H1 (cell line): ENCODE measurements around the gene GNL2. TPM values are rescaled to one million over a fixed set of nuclear protein-coding genes. Genes with fewer than 3 reads are reported as not detected.

Experiments
- CEBPB ChIP-seq: IDR thresholded peaks from 2 replicates; pipeline ENCODE4 v1.6.1; 2012; ENCODE audit warnings: low read depth, low read length
- KDM1A ChIP-seq: fragments of 200-600, 300-600 bp; sonication (generic); IDR thresholded peaks from 2 replicates; pipeline ENCODE4 v1.7.1; 2016; ENCODE audit warnings: mild to moderate bottlenecking, low read length, borderline replicate concordance
- RFX5 ChIP-seq: IDR thresholded peaks from 2 replicates; pipeline ENCODE4 v1.6.1; 2011; ENCODE audit warnings: low read depth, low read length, improper control_type of control experiment, borderline replicate concordance
- polyA plus RNA-seq, 7 experiments: library from polyadenylated mRNA; depleted of rRNA in 3 of 7; stranded (reverse) in 5 of 7; unstranded in 2 of 7; fragments of >200 nt in 5 of 7; fragments of 200-250 nt in 2 of 7; gene quantifications; 1 replicate in 5 of 7; 2 replicates in 1 of 7; 4 replicates in 1 of 7; pipeline versions ENCODE4 v1.2.1 to v1.2.3, GENCODE V29; 2011 to 2013; ENCODE audit warnings: missing spikeins in 2 of 7, mixed read lengths in 2 of 7
- total RNA-seq: library from RNA; stranded (reverse); fragmentation: NEBNext Ultra II Directional; extraction: Animal tissue kit (Norgen Biotek cat#: 25700); gene quantifications from 2 replicates; pipeline ENCODE4 v1.2.1, GENCODE V29; 2021
- TF ChIP-seq, protein P1 (sequence below): fragments of 300-600 bp; sonication (generic); IDR thresholded peaks from 2 replicates; pipeline ENCODE4 v1.7.1; 2012; ENCODE audit warnings: low read length, moderate library complexity, mild to moderate bottlenecking, inconsistent platforms; ENCODE audit not compliant: insufficient replicate concordance

The GNL2 gene
- total and polyA plus RNA-seq, 2 of the 8 experiments (the other 6 are each of a cell fraction or from before 2014, with no cell fraction given), result 22.2 to 88.3 TPM

- TF ChIP-seq, protein P1, sequence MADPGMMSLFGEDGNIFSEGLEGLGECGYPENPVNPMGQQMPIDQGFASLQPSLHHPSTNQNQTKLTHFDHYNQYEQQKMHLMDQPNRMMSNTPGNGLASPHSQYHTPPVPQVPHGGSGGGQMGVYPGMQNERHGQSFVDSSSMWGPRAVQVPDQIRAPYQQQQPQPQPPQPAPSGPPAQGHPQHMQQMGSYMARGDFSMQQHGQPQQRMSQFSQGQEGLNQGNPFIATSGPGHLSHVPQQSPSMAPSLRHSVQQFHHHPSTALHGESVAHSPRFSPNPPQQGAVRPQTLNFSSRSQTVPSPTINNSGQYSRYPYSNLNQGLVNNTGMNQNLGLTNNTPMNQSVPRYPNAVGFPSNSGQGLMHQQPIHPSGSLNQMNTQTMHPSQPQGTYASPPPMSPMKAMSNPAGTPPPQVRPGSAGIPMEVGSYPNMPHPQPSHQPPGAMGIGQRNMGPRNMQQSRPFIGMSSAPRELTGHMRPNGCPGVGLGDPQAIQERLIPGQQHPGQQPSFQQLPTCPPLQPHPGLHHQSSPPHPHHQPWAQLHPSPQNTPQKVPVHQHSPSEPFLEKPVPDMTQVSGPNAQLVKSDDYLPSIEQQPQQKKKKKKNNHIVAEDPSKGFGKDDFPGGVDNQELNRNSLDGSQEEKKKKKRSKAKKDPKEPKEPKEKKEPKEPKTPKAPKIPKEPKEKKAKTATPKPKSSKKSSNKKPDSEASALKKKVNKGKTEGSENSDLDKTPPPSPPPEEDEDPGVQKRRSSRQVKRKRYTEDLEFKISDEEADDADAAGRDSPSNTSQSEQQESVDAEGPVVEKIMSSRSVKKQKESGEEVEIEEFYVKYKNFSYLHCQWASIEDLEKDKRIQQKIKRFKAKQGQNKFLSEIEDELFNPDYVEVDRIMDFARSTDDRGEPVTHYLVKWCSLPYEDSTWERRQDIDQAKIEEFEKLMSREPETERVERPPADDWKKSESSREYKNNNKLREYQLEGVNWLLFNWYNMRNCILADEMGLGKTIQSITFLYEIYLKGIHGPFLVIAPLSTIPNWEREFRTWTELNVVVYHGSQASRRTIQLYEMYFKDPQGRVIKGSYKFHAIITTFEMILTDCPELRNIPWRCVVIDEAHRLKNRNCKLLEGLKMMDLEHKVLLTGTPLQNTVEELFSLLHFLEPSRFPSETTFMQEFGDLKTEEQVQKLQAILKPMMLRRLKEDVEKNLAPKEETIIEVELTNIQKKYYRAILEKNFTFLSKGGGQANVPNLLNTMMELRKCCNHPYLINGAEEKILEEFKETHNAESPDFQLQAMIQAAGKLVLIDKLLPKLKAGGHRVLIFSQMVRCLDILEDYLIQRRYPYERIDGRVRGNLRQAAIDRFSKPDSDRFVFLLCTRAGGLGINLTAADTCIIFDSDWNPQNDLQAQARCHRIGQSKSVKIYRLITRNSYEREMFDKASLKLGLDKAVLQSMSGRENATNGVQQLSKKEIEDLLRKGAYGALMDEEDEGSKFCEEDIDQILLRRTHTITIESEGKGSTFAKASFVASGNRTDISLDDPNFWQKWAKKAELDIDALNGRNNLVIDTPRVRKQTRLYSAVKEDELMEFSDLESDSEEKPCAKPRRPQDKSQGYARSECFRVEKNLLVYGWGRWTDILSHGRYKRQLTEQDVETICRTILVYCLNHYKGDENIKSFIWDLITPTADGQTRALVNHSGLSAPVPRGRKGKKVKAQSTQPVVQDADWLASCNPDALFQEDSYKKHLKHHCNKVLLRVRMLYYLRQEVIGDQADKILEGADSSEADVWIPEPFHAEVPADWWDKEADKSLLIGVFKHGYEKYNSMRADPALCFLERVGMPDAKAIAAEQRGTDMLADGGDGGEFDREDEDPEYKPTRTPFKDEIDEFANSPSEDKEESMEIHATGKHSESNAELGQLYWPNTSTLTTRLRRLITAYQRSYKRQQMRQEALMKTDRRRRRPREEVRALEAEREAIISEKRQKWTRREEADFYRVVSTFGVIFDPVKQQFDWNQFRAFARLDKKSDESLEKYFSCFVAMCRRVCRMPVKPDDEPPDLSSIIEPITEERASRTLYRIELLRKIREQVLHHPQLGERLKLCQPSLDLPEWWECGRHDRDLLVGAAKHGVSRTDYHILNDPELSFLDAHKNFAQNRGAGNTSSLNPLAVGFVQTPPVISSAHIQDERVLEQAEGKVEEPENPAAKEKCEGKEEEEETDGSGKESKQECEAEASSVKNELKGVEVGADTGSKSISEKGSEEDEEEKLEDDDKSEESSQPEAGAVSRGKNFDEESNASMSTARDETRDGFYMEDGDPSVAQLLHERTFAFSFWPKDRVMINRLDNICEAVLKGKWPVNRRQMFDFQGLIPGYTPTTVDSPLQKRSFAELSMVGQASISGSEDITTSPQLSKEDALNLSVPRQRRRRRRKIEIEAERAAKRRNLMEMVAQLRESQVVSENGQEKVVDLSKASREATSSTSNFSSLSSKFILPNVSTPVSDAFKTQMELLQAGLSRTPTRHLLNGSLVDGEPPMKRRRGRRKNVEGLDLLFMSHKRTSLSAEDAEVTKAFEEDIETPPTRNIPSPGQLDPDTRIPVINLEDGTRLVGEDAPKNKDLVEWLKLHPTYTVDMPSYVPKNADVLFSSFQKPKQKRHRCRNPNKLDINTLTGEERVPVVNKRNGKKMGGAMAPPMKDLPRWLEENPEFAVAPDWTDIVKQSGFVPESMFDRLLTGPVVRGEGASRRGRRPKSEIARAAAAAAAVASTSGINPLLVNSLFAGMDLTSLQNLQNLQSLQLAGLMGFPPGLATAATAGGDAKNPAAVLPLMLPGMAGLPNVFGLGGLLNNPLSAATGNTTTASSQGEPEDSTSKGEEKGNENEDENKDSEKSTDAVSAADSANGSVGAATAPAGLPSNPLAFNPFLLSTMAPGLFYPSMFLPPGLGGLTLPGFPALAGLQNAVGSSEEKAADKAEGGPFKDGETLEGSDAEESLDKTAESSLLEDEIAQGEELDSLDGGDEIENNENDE, result no peak
- TF ChIP-seq RFX5, result no peak
- no peak for TF ChIP-seq KDM1A
- no peak for TF ChIP-seq CEBPB
These were observed 6.8 kb downstream of the GNL2 start (continued) for GRCh38 chr1:37588939-37589338.
